Activated T-helper 1 cell treated with anti-CD3 and anti-CD28 coated beads, Interleukin-12 subunit alpha, Interleukin-12 subunit beta, Interleukin-2, Interleukin-4 antibody, amounts not matched to agents 30 ng/mL and 10 ng/mL and 1 ng/mL, durations not matched to agents 14 hours and 24 hours and 36 hours (primary cell): Measurements from ENCODE around the gene SIN3A. TPM values are rescaled to one million over a fixed set of nuclear protein-coding genes. Genes with fewer than 3 reads are reported as not detected.
"Not testable (repeated sequence)": the region's sequence is repeated elsewhere in the genome, so short reads cannot be mapped to it uniquely, and the experiment has no call there.

Experiments used
- DNase-seq: peaks from one replicate; pipeline ENCODE4 v3.0.0; 2021; ENCODE audit warnings: low spot score
- H3K27ac Mint-ChIP-seq: one replicate; pipeline ENCODE4 v1.8.0; 2021; ENCODE audit warnings: mild to moderate bottlenecking, mixed read lengths
- H3K27me3 Mint-ChIP-seq: one replicate; pipeline ENCODE4 v1.8.0; 2022; ENCODE audit warnings: mild to moderate bottlenecking, moderate library complexity, mixed read lengths; ENCODE audit not compliant: insufficient read depth
- H3K36me3 Mint-ChIP-seq: one replicate; pipeline ENCODE4 v1.8.0; 2021; ENCODE audit warnings: low read depth, mixed read lengths
- H3K4me1 Mint-ChIP-seq: one replicate; pipeline ENCODE4 v1.8.0; 2021; ENCODE audit warnings: low read depth, mixed read lengths
- H3K4me3 Mint-ChIP-seq: one replicate; pipeline ENCODE4 v1.8.0; 2021; ENCODE audit warnings: mild to moderate bottlenecking, moderate library complexity, mixed read lengths
- H3K9me3 Mint-ChIP-seq: one replicate; pipeline ENCODE4 v1.8.0; 2021; ENCODE audit warnings: mixed read lengths
- intact Hi-C: fragments of 100-400 bp; cut with micrococcal nuclease; formaldehyde crosslinking; loops from one replicate; pipeline ENCODE4 v1.15.1; 2024
- total RNA-seq: library from RNA; stranded (reverse); gene quantifications from 2 replicates; pipeline ENCODE4 v1.2.3, GENCODE V29; 2022

The SIN3A gene
- 97.5 and 106 TPM in 2 replicates for total RNA-seq

DNA sequence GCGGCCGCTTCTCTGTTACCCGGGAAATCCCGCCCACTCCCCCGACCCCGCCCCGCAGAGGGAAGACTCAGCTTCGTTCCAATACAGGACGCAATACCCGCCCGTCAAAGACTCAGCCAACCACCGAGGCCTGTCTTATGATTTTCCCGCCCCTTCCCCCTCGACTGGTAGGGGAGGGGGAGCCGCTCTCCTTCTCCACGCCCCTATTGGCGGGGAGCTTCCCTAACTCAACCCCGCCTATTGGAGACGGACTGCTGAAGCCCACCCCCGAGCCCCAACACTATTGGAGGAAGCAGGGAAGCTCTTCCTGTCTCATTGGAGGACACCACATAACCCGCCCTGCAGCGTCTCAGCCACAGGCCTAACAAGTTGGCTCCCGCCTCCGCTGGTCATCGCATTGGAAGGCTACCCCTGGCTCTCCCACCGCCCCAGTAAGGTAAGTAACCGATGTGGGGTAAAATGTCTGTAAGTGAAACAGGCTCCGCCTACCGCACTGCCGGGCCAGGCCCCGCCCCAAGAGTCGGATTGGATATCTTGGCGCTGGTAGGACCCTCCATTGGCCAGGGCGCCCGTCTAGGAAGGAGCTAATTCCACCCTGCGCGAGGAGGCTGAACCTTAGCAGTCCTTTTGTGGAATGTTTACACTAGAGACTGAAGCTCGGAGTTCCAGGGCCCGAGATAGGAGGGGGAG lies at the start of gene SIN3A:
Gene SIN3A, minus strand, starts transcription at position 17 of the 690 bp plus-strand sequence. CDS start 21,315 bp downstream, outside the sequence.
- Mint-ChIP-seq H3K36me3 (peaks cover 2% of the 10 kb centered on the region), H3K27me3 (no peaks in the 10 kb centered on the region), H3K4me1 (peaks cover 48% of the 10 kb centered on the region), H3K4me3 (peak within 1 kb of the TSS; percentile 99), H3K27ac (peak within 1 kb of the TSS; percentile 100), H3K9me3 (no peaks in the 10 kb centered on the region)
- peak; percentile 97 for DNase-seq
- intact Hi-C loops: loop anchor here (1.0 to 5.0 kb wide), 11 partner anchors 173 to 1460 kb away; partner anchors contain the start of genes ARID3B, C15orf39, CLK3 and COX5A

DNA sequence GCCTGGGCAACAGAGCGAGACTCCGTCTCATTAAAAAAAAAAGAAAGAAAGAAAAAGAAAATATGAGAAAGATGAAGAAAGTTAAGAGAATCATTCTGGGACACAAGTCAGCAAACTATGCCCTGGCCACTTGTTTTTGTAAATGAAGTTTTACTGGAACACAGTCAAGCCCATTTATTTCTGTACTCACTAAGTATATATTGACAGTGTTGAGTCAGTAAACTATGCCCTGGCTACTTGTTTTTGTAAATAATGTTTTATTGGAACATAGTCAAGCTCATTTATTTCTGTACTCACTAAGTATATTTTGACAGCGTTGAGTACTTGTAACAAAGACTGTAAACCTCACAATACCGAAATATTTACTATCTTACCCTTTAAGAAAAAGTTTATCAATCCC lies 42.2 kb upstream of the SIN3A start:
- Mint-ChIP-seq H3K4me3 (no peak overlapping the region), H3K27me3 (no peaks in the 10 kb centered on the region), H3K27ac (no peak overlapping the region), H3K9me3 (no peaks in the 10 kb centered on the region), H3K4me1 (no peaks in the 10 kb centered on the region), H3K36me3 (peaks cover 17% of the 10 kb centered on the region)
- no peak for DNase-seq
- intact Hi-C loops: no loop called here

DNA sequence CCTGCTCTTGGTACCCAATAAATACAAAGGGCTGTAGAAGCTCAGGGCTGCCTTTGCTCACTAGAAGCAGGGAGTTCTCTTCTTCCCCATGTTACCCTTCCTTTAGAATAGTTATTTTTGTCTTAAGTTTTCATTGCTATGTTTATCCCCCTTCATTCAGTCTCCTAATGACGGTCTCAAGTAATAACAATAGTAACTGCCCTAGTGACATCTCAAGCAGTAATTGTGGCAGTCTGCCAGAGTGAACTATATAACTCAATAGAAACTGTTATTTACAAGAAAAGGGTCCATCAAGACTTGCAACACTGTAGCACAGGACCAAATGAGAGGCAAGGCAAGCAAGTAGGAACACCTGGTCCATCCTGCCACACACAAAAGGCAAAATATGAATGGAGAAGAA lies 32.5 kb upstream of the SIN3A start:
- peaks cover 14% of the 10 kb centered on the region for H3K36me3 Mint-ChIP-seq
- DNase-seq: no peak
- no peaks in the 10 kb centered on the region for H3K9me3 Mint-ChIP-seq
- intact Hi-C loops: no loop called here
- no peak overlapping the region for H3K27ac Mint-ChIP-seq
- H3K27me3 Mint-ChIP-seq: no peaks in the 10 kb centered on the region
- H3K4me1 Mint-ChIP-seq: no peaks in the 10 kb centered on the region
- no peak overlapping the region for H3K4me3 Mint-ChIP-seq

DNA sequence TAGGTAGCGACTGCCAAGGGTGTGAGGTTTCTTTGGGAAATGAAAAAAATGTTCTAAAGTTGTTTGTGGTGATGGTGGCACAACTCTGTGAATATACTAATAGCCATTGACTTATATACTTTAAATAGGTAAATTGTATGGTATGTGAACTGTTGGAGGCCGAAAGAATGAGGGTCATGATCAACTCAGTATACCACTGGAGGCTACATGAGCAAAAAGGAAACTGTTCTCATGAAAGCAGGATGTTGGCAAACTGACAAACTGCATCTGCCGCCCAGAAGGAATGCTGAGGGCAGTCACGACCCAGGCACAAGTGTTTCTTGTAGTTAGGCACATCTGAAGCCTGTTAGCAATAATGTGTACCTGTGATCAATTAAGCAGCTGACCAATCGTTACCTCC lies 32.1 kb upstream of the SIN3A start:
- not testable (repeated sequence) for H3K4me3 Mint-ChIP-seq, H3K4me1 Mint-ChIP-seq, H3K27ac Mint-ChIP-seq

DNA sequence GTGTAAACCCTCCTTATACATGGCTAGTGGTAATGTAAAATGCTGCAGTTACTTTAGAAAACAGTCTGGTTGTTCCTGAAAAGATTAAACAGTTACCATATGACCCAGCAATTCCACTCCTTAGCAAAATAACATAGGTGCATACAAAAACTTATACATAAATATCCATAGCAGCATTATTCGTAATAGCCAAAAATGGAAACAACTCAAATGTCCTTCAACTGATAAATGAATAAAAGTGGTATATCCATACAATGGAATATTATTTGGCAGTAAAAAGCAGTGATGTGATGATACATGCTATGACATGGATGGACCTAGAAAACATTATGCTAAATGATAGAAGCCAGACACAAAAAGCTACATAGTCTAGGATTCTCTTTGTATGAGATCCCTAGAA lies 31.6 kb upstream of the SIN3A start:
- H3K27ac Mint-ChIP-seq: no peak overlapping the region
- no peak overlapping the region for H3K4me3 Mint-ChIP-seq
- H3K27me3 Mint-ChIP-seq: no peaks in the 10 kb centered on the region
- H3K4me1 Mint-ChIP-seq: no peaks in the 10 kb centered on the region
- peaks cover 15% of the 10 kb centered on the region for H3K36me3 Mint-ChIP-seq
- intact Hi-C loops: no loop called here
- DNase-seq: no peak
- H3K9me3 Mint-ChIP-seq: no peaks in the 10 kb centered on the region

More for the DNA sequence above, 32.1 kb upstream of the SIN3A start:
- intact Hi-C loops, H3K9me3 Mint-ChIP-seq, DNase-seq, H3K27me3 Mint-ChIP-seq: not testable (repeated sequence)
- peaks cover 14% of the 10 kb centered on the region for H3K36me3 Mint-ChIP-seq

DNA sequence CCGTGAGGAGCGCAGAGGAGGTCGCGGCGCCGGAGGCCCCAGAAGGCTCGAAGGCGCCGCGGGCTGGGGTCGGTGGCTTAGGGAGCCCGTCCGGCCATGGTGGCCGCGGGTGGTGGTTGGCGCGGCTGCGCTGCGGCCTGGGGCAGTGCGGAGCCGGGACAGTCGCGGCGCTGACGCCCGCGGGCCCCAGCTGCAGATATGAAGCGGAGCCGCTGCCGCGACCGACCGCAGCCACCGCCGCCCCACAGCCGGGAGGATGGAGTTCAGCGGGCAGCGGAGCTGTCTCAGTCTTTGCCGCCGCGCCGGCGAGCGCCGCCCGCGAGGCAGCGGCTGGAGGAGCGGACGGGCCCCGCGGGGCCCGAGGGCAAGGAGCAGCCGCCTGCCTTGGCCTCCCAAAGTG lies 29.0 kb upstream of the SIN3A start:
- H3K4me3 Mint-ChIP-seq, H3K4me1 Mint-ChIP-seq, H3K27ac Mint-ChIP-seq, DNase-seq, intact Hi-C loops, H3K27me3 Mint-ChIP-seq, H3K9me3 Mint-ChIP-seq: not testable (repeated sequence)
- peaks cover 15% of the 10 kb centered on the region for H3K36me3 Mint-ChIP-seq

DNA sequence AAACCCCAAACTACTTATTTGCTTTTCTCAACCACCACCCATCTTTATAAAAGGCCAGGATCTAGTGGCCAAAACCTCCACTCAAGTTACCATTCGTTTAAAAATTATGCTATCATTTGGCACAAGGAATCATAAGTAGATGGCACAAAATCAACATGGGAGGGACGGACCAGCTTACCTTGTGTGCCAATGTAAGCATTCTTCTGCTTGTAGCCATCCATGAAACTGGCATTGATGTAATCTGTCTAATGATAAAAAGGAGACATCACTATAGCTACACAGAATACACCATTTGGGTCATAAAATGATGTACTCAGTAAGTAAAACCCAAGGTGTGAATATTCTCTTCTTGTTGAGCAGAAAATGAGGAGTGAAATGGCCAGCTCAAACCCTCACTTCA lies 28.2 kb upstream of the SIN3A start:
- Mint-ChIP-seq H3K9me3 (no peaks in the 10 kb centered on the region), H3K4me1 (no peaks in the 10 kb centered on the region), H3K36me3 (peaks cover 11% of the 10 kb centered on the region), H3K27ac (no peak overlapping the region), H3K4me3 (no peak overlapping the region), H3K27me3 (no peaks in the 10 kb centered on the region)
- no peak for DNase-seq
- intact Hi-C loops: no loop called here

DNA sequence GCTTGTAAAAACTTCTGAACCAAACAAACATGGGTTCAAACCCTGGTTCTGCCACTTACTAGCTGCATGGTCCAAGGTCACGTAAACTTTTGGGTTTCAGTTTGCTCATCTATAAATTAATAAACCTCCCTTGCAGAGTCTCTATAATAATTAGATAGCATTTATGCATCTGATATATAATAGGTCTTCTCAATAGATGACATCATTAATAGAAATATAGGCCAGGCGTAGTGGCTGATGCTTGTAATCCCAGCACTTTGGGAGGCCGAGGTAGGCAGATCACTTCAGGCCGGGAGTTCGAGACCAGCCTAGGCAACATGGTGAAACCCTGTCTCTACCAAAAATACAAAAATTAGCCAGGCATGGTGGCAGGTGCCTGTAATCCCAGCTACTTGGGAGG lies 25.6 kb upstream of the SIN3A start:
- H3K27ac Mint-ChIP-seq, H3K4me3 Mint-ChIP-seq, H3K4me1 Mint-ChIP-seq, DNase-seq, H3K36me3 Mint-ChIP-seq, H3K27me3 Mint-ChIP-seq, H3K9me3 Mint-ChIP-seq, intact Hi-C loops: not testable (repeated sequence)

DNA sequence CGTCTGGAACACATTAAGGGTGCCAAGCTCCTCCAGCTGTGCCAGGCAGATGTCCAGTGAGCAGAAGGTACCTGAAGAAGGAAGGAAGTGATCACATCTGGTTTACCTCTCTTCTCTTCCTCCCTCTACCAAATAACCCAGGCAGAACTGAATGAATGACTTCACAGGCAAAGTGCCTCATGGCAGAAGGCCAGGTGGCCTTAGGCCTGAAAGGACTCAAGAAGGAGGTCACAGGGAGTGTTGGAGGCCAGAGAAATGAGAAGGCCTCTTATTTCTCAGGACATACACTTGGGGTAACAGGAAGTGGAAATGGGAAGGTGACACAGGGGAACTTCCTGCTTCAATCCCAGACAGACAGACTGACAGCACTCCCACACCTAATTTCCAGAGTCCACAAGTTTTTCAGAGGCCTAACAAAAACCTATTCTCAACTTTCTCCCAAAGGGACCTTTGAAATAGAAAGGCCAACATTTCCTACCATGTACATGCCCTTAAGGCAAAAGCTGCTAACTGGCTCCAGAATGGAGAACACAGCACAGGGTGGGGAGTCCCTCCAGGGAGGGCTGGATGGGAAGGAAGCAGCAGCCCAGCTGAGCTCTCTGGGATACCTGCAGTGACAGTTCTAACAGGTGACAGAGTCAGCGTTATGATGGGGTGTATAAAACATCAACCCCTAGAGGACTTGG lies 17.6 kb upstream of the SIN3A start:
- H3K9me3 Mint-ChIP-seq: no peaks in the 10 kb centered on the region

DNA sequence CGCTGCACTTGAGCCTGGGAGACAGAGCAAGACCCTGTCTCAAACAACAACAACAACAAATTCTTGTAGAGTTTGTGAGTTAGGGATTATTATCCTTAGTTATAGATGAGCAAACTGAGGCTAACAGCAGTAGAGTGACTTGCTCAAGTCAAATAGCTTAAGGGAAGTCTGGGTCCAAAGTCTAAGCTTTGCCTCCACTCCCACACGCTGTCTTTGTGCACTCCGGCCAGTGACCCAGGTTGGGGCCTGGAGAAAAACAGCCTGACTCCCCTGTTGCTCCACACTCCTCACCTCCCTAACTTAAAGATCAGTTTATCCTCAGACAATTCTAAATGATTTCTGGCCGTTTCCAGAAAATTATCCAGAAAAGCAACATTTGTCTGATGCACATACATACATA lies 9.2 kb upstream of the SIN3A start:
- peaks cover 7% of the 10 kb centered on the region for H3K36me3 Mint-ChIP-seq
- H3K27ac Mint-ChIP-seq: no peak overlapping the region
- H3K27me3 Mint-ChIP-seq: no peaks in the 10 kb centered on the region
- intact Hi-C loops: no loop called here
- no peak for DNase-seq
- peaks cover 7% of the 10 kb centered on the region for H3K4me1 Mint-ChIP-seq
- no peaks in the 10 kb centered on the region for H3K9me3 Mint-ChIP-seq
- H3K4me3 Mint-ChIP-seq: no peak overlapping the region

More for the DNA sequence above, 17.6 kb upstream of the SIN3A start:
- Mint-ChIP-seq H3K36me3 (peaks cover 39% of the 10 kb centered on the region), H3K27me3 (no peaks in the 10 kb centered on the region), H3K4me1 (no peaks in the 10 kb centered on the region), H3K4me3 (no peak overlapping the region), H3K27ac (no peak overlapping the region)
- intact Hi-C loops: loop anchor here (5.0 kb wide), 1 partner anchor 1963 kb away; no protein-coding TSS in a partner anchor
- DNase-seq: no peak

DNA sequence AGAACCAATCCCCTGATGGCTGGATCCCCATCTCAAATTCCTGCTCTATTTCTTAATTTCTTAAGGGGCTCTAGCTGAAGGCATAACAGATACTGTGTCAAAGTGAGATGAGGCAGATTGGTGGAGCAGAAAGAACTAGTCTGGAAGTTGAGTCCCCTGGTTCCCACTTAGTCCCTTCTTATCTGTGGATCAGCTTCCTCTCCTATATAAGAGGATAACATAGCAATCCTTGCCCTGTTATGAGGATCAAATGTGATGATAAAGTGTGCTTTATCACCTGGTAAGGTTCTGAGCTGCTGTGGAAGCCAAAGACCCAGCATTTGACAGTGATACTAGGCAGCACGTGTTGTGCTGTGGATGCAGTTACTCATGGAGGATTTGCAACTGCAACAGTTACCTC lies 8.1 kb upstream of the SIN3A start:
- H3K36me3 Mint-ChIP-seq: peaks cover 3% of the 10 kb centered on the region
- H3K9me3 Mint-ChIP-seq: no peaks in the 10 kb centered on the region
- peaks cover 7% of the 10 kb centered on the region for H3K4me1 Mint-ChIP-seq
- no peaks in the 10 kb centered on the region for H3K27me3 Mint-ChIP-seq
- no peak overlapping the region for H3K27ac Mint-ChIP-seq
- DNase-seq: no peak
- no peak overlapping the region for H3K4me3 Mint-ChIP-seq
- intact Hi-C loops: no loop called here

DNA sequence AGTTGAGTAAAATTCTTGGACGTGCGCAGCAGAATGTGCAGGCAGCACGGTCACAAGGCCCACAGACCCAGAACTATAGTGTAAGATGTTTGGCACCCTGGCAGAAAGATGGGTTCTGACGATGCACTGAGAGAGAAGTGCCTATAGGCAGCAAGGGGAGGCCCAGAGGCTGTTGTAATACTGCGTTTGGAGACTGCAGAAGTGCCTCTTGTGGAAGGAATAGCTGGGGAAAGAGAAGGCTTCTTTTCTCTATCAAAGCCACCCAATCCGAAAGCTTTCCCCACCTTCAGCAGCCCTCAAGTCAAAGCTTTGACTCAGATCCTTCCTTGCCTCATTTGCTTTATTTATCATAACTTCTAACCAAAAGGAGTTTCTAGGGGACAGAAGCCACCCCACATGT lies 5.2 kb upstream of the SIN3A start:
- intact Hi-C loops: no loop called here
- H3K9me3 Mint-ChIP-seq: no peaks in the 10 kb centered on the region
- H3K36me3 Mint-ChIP-seq: no peaks in the 10 kb centered on the region
- H3K27ac Mint-ChIP-seq: no peak overlapping the region
- no peaks in the 10 kb centered on the region for H3K27me3 Mint-ChIP-seq
- H3K4me3 Mint-ChIP-seq: peak overlapping the region; percentile 89
- H3K4me1 Mint-ChIP-seq: peaks cover 20% of the 10 kb centered on the region
- DNase-seq: no peak

DNA sequence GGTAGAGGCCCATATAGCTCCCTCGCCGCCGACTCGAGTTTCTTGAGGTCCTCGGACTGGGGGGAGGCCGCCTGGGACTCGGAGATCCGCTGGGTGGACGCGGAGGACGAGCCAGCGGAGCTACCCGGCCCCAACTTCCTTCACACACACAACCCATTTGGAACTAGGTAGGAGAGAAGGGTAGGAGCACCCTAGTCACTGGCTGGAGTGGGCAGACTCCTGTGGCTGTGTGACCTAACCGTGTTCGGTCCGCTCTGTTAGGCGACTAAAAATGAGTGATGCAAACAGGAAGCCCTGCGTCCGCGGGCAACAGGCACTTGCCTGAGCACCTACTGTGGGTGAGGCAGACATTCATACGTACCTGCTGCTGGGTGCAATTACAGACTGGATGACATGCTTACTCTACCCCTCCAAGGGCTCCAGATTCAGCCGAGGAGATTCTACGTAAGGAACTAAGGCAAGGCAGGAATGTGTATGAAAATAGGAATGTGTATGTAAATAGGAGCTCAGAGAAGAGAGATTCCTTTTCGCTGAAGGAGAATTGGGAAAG lies 4.6 kb upstream of the SIN3A start:
- DNase-seq: peak; percentile 55
- H3K9me3 Mint-ChIP-seq: no peaks in the 10 kb centered on the region
- H3K4me3 Mint-ChIP-seq: peak overlapping the region; percentile 89
- no peaks in the 10 kb centered on the region for H3K36me3 Mint-ChIP-seq
- peak overlapping the region; percentile 82 for H3K27ac Mint-ChIP-seq
- no peaks in the 10 kb centered on the region for H3K27me3 Mint-ChIP-seq
- intact Hi-C loops: loop anchor here (2.0 kb wide), 2 partner anchors 119 to 123 kb away; partner anchors contain the start of genes COMMD4 and PTPN9
- peaks cover 20% of the 10 kb centered on the region for H3K4me1 Mint-ChIP-seq
